ENCODE data around the gene UBE2O.
A peak's percentile ranks its signal among the peaks of the same experiment; 100 is the strongest.

Gene UBE2O

GRCh38 chr17:76452660-76453430 lies at the start of gene UBE2O:
Gene UBE2O (minus strand): TSS chr17:76453152. CDS start chr17:76453141, 11 bp downstream.
- DNase-seq (ENCODE audit: low read depth in 2 of 3, low spot score in 1 of 3) = peak; percentile 86 to 94 (median 92)

GRCh38 chr17:76501827-76502307 lies 48.9 kb upstream of the UBE2O start:
- no peak for DNase-seq (ENCODE audit: low read depth in 2 of 3, low spot score in 1 of 3)

GRCh38 chr17:76501018-76501826 lies 48.3 kb upstream of the UBE2O start, which contains the start of gene RHBDF2:
Gene RHBDF2 (minus strand): TSS chr17:76501423. CDS start chr17:76481524, 19,899 bp downstream.
- peak; percentile 91 to 99 (median 94) for DNase-seq (ENCODE audit: low read depth in 2 of 3, low spot score in 1 of 3)

GRCh38 chr17:76500747-76501017 lies 47.7 kb upstream of the UBE2O start:
- DNase-seq (ENCODE audit: low read depth in 2 of 3, low spot score in 1 of 3) = no peak

- no peak for DNase-seq (ENCODE audit: low read depth in 2 of 3, low spot score in 1 of 3)
These were observed 47.3 kb upstream of the UBE2O start for GRCh38 chr17:76500074-76500746.

- no peak for DNase-seq (ENCODE audit: low read depth in 2 of 3, low spot score in 1 of 3)
These were observed 46.3 kb upstream of the UBE2O start for GRCh38 chr17:76499267-76499667.

GRCh38 chr17:76498876-76499251 lies 45.9 kb upstream of the UBE2O start:
- DNase-seq (ENCODE audit: low read depth in 2 of 3, low spot score in 1 of 3) = no peak

GRCh38 chr17:76497979-76498875 lies 45.3 kb upstream of the UBE2O start:
- no peak for DNase-seq (ENCODE audit: low read depth in 2 of 3, low spot score in 1 of 3)

GRCh38 chr17:76497699-76497978 lies 44.7 kb upstream of the UBE2O start:
- no peak for DNase-seq (ENCODE audit: low read depth in 2 of 3, low spot score in 1 of 3)

GRCh38 chr17:76496464-76496863 lies 43.5 kb upstream of the UBE2O start:
- DNase-seq (ENCODE audit: low read depth in 2 of 3, low spot score in 1 of 3) = no peak

GRCh38 chr17:76495663-76496400 lies 42.9 kb upstream of the UBE2O start:
- no peak for DNase-seq (ENCODE audit: low read depth in 2 of 3, low spot score in 1 of 3)

GRCh38 chr17:76493505-76494167 lies 40.7 kb upstream of the UBE2O start:
- DNase-seq (ENCODE audit: low read depth in 2 of 3, low spot score in 1 of 3) = no peak

- DNase-seq (ENCODE audit: low read depth in 2 of 3, low spot score in 1 of 3) = peak; percentile 34 to 54 (median 40)
These were observed 40.1 kb upstream of the UBE2O start for GRCh38 chr17:76492989-76493501.

- no peak for DNase-seq (ENCODE audit: low read depth in 2 of 3, low spot score in 1 of 3)
These were observed 39.4 kb upstream of the UBE2O start for GRCh38 chr17:76492123-76492988.

- DNase-seq (ENCODE audit: low read depth in 2 of 3, low spot score in 1 of 3) = no peak
These were observed 38.5 kb upstream of the UBE2O start for GRCh38 chr17:76491271-76492122.

GRCh38 chr17:76490112-76490710 lies 37.3 kb upstream of the UBE2O start:
- no peak for DNase-seq (ENCODE audit: low read depth in 2 of 3, low spot score in 1 of 3)

All from stimulated activated CD4-positive, alpha-beta T cell treated with anti-CD3 and anti-CD28 coated beads, Interleukin-12 subunit alpha, Interleukin-12 subunit beta, amount 100 ng/mL, for 48 hours (primary cell).